PFSK-1 (cell line): ENCODE results near the gene NACAD.

Experiments
- POLR2AphosphoS5 ChIP-seq: IDR thresholded peaks from 2 replicates; pipeline ENCODE4 v1.6.1; 2012; ENCODE audit warnings: low read depth, mild to moderate bottlenecking, control low read depth, low read length, moderate library complexity
- TAF1 ChIP-seq: IDR thresholded peaks from 2 replicates; pipeline ENCODE4 v1.6.1; 2012; ENCODE audit warnings: low read length, control low read depth, borderline replicate concordance; ENCODE audit not compliant: insufficient read depth
- TF ChIP-seq, protein P1 (sequence below), 2 experiments: IDR thresholded peaks; 2 replicates each; pipeline versions ENCODE4 v1.6.1 to v1.8.0; 2011 to 2012; ENCODE audit warnings: low read depth in 2 of 2, low read length in 2 of 2, control low read depth in 1 of 2, inconsistent platforms in 1 of 2, mild to moderate bottlenecking in 1 of 2, moderate library complexity in 1 of 2; ENCODE audit not compliant: insufficient read depth in 1 of 2

DNA sequence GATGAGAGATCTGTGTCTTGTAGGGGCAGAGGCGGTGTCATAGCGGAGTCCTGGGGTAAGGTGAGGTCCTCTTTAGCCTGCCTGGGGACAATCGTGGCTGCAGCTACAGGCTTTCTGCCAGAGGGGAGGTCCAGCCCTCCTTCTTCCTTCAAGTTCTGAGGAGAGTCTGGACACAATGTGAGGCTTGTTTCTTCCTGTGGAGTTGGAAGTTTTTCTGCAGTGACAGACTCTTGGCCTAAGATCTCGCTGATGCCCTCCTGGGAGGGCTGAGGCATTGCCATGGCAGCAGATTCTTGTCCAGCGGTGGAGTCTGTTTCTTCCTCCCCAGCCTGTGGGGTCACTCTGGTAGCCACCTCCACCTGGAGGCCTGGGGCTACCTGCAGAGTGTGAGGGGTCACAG is 4.4 kb downstream of the NACAD start:
- TF ChIP-seq POLR2AphosphoS5 (no peak), TAF1 (no peak)
- TF ChIP-seq, protein P1, sequence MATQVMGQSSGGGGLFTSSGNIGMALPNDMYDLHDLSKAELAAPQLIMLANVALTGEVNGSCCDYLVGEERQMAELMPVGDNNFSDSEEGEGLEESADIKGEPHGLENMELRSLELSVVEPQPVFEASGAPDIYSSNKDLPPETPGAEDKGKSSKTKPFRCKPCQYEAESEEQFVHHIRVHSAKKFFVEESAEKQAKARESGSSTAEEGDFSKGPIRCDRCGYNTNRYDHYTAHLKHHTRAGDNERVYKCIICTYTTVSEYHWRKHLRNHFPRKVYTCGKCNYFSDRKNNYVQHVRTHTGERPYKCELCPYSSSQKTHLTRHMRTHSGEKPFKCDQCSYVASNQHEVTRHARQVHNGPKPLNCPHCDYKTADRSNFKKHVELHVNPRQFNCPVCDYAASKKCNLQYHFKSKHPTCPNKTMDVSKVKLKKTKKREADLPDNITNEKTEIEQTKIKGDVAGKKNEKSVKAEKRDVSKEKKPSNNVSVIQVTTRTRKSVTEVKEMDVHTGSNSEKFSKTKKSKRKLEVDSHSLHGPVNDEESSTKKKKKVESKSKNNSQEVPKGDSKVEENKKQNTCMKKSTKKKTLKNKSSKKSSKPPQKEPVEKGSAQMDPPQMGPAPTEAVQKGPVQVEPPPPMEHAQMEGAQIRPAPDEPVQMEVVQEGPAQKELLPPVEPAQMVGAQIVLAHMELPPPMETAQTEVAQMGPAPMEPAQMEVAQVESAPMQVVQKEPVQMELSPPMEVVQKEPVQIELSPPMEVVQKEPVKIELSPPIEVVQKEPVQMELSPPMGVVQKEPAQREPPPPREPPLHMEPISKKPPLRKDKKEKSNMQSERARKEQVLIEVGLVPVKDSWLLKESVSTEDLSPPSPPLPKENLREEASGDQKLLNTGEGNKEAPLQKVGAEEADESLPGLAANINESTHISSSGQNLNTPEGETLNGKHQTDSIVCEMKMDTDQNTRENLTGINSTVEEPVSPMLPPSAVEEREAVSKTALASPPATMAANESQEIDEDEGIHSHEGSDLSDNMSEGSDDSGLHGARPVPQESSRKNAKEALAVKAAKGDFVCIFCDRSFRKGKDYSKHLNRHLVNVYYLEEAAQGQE (IDR thresholded peaks at IDR 0.05; ENCODE audit: insufficient read depth in 1 of 2, low read depth in 2 of 2, low read length in 2 of 2) = no peak
